ENCODE results near the gene NELFCD. TPM values are rescaled to one million over a fixed set of nuclear protein-coding genes. Genes with fewer than 3 reads are reported as not detected.

The NELFCD gene
- total and polyA plus RNA-seq, 2 donors from 2014 or later, result 50.2 to 63.4 TPM

- peak overlapping the region in 2 of 3 donors; percentile 29 to 86 for H3K9ac ChIP-seq (ENCODE audit: low read length in 3 of 3)
- peak overlapping the region; percentile 62 to 76 for H3K27ac ChIP-seq (ENCODE audit: low read depth in 2 of 2, low read length in 2 of 2)
- peaks cover 0 to 2% (median 0%) of the 10 kb centered on the region in 3 donors for H3K36me3 ChIP-seq (ENCODE audit: control insufficient read depth in 2 of 3, insufficient read depth in 3 of 3, low read length in 3 of 3)
- no peaks in the 10 kb centered on the region for H3K27me3 ChIP-seq (ENCODE audit: control insufficient read depth, insufficient read depth, low read length)
- DNase-seq, result peak in 1 of 5 donors; percentile 76
- H3K4me1 ChIP-seq (ENCODE audit: control insufficient read depth in 2 of 3, insufficient read depth in 2 of 3, low read depth in 1 of 3, low read length in 3 of 3), result peaks cover 0 to 18% (median 14%) of the 10 kb centered on the region in 3 donors
- peak overlapping the region; percentile 1 to 73 (median 66) for H3K4me3 ChIP-seq (ENCODE audit: low read length in 3 of 3)
- no peaks in the 10 kb centered on the region for H3K9me3 ChIP-seq (ENCODE audit: control insufficient read depth in 2 of 3, insufficient read depth in 1 of 3, low read length in 3 of 3)
- intact Hi-C loops (cut with DNase I), result no loop called here
- no peak for FAIRE-seq
- no peak for TF ChIP-seq CTCF (IDR thresholded peaks at IDR 0.05; ENCODE audit: borderline replicate concordance, extremely low read depth, insufficient read depth)
These were observed 25.3 kb downstream of the NELFCD start for GRCh38 chr20:59006167-59006863.

GRCh38 chr20:59006864-59007664 lies 26.0 kb downstream of the NELFCD start, which contains the start of gene CTSZ:
CTSZ (minus strand) TSS chr20:59007254; CDS start chr20:59007128, 126 bp downstream.
- Histone ChIP-seq H3K4me3 (ENCODE audit: low read length in 3 of 3) (peak within 1 kb of the TSS; percentile 1 to 73 (median 66)), H3K27me3 (ENCODE audit: control insufficient read depth, insufficient read depth, low read length) (no peaks in the 10 kb centered on the region), H3K9ac (ENCODE audit: low read length in 3 of 3) (peak within 1 kb of the TSS in 2 of 3 donors; percentile 29 to 86), H3K4me1 (ENCODE audit: control insufficient read depth in 2 of 3, insufficient read depth in 2 of 3, low read depth in 1 of 3, low read length in 3 of 3) (peaks cover 0 to 18% (median 14%) of the 10 kb centered on the region in 3 donors), H3K27ac (ENCODE audit: low read depth in 2 of 2, low read length in 2 of 2) (peak within 1 kb of the TSS; percentile 62 to 76), H3K9me3 (ENCODE audit: control insufficient read depth in 2 of 3, insufficient read depth in 1 of 3, low read length in 3 of 3) (no peaks in the 10 kb centered on the region), H3K36me3 (ENCODE audit: control insufficient read depth in 2 of 3, insufficient read depth in 3 of 3, low read length in 3 of 3) (no peaks in the 10 kb centered on the region)
- intact Hi-C loops (cut with DNase I), result no loop called here
- FAIRE-seq (no peak), DNase-seq (peak; percentile 66 to 88 (median 73))
- TF ChIP-seq CTCF (IDR thresholded peaks at IDR 0.05; ENCODE audit: borderline replicate concordance, extremely low read depth, insufficient read depth), result no peak

- Histone ChIP-seq H3K9ac (ENCODE audit: low read length in 3 of 3) (no peak overlapping the region), H3K27me3 (ENCODE audit: control insufficient read depth, insufficient read depth, low read length) (no peaks in the 10 kb centered on the region), H3K9me3 (ENCODE audit: control insufficient read depth in 2 of 3, insufficient read depth in 1 of 3, low read length in 3 of 3) (no peaks in the 10 kb centered on the region), H3K27ac (ENCODE audit: low read depth in 2 of 2, low read length in 2 of 2) (peak overlapping the region in 1 of 2 donors; percentile 47), H3K4me1 (ENCODE audit: control insufficient read depth in 2 of 3, insufficient read depth in 2 of 3, low read depth in 1 of 3, low read length in 3 of 3) (peaks cover 0 to 18% (median 14%) of the 10 kb centered on the region in 3 donors), H3K36me3 (ENCODE audit: control insufficient read depth in 2 of 3, insufficient read depth in 3 of 3, low read length in 3 of 3) (no peaks in the 10 kb centered on the region), H3K4me3 (ENCODE audit: low read length in 3 of 3) (peak overlapping the region in 1 of 3 donors; percentile 73)
- intact Hi-C loops (cut with DNase I), result no loop called here
- no peak for FAIRE-seq
- DNase-seq, result peak in 1 of 5 donors; percentile 78
- no peak for TF ChIP-seq CTCF (IDR thresholded peaks at IDR 0.05; ENCODE audit: borderline replicate concordance, extremely low read depth, insufficient read depth)
These were observed 26.8 kb downstream of the NELFCD start for GRCh38 chr20:59007665-59008511.
